ENCODE data around the gene DNAJB11. TPM values are rescaled to one million over a fixed set of nuclear protein-coding genes. Genes with fewer than 3 reads are reported as not detected.
A peak's percentile ranks its signal among the peaks of the same experiment; 100 is the strongest.

The DNAJB11 gene
- total RNA-seq, 1 experiment from 2014 or later, result 54.3 TPM

- no TSS peak for BruUV-seq (replicated peaks)
- intact Hi-C loops (cut with micrococcal nuclease), result loop anchor here (1.0 to 5.0 kb wide), 3 partner anchors 360 to 1097 kb away; no protein-coding TSS in a partner anchor
- H3K9me2 ChIP-seq (ENCODE audit: insufficient read depth), result no peaks in the 10 kb centered on the region
- peak overlapping the region; percentile 44 for H3K9ac ChIP-seq (ENCODE audit: low read length)
- POLR2A ChIA-PET, result interaction anchor here (1.7 to 2.4 kb wide), 2 partner anchors 47 to 166 kb away, joined by 4 to 11 read pairs; partner anchors contain the start of genes DNAJB11 and EIF4A2
- peak overlapping the region; percentile 41 to 55 for H3K4me3 ChIP-seq (replicated peaks in 1 of 2; ENCODE audit: low read depth in 1 of 2, low read length in 2 of 2)
- H3K79me2 ChIP-seq (ENCODE audit: insufficient read depth, low read length), result no peaks in the 10 kb centered on the region
- H3K36me3 ChIP-seq (ENCODE audit: control insufficient read depth in 1 of 2, insufficient read depth in 2 of 2, low read length in 2 of 2), result no peaks in the 10 kb centered on the region
- peaks cover 2 to 21% of the 10 kb centered on the region in 2 experiments; a peak in 2 of 4 replicates for H3K4me1 ChIP-seq (ENCODE audit: control insufficient read depth in 1 of 2, insufficient read depth in 2 of 2, low read length in 2 of 2)
- RAD21 ChIA-PET (ENCODE audit: low non-redundant PET in 1 of 2, low total read pairs in 2 of 2, uncharacterized antibody in 2 of 2, unreplicated experiment in 2 of 2), result interaction anchor here (0.9 to 1.2 kb wide), 4 partner anchors 28 to 204 kb away, joined by 3 to 4 read pairs (median 3); partner anchors contain the start of gene DNAJB11 (in 1 of the 2)
- peak; percentile 94 for TF ChIP-seq RAD21 (IDR thresholded peaks at IDR 0.05; ENCODE audit: low read depth)
- TF ChIP-seq, protein P1, sequence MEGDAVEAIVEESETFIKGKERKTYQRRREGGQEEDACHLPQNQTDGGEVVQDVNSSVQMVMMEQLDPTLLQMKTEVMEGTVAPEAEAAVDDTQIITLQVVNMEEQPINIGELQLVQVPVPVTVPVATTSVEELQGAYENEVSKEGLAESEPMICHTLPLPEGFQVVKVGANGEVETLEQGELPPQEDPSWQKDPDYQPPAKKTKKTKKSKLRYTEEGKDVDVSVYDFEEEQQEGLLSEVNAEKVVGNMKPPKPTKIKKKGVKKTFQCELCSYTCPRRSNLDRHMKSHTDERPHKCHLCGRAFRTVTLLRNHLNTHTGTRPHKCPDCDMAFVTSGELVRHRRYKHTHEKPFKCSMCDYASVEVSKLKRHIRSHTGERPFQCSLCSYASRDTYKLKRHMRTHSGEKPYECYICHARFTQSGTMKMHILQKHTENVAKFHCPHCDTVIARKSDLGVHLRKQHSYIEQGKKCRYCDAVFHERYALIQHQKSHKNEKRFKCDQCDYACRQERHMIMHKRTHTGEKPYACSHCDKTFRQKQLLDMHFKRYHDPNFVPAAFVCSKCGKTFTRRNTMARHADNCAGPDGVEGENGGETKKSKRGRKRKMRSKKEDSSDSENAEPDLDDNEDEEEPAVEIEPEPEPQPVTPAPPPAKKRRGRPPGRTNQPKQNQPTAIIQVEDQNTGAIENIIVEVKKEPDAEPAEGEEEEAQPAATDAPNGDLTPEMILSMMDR (IDR thresholded peaks at IDR 0.05 in 2 of 3, conservative IDR thresholded peaks at IDR 0.05 in 1 of 3; ENCODE audit: borderline replicate concordance in 1 of 3, insufficient read depth in 1 of 3, low read depth in 2 of 3, low read length in 2 of 3), result peak; percentile 77 to 94 (median 91)
- TF ChIP-seq JUND (IDR thresholded peaks at IDR 0.05), result no peak
- TF ChIP-seq TCF7L2 (IDR thresholded peaks at IDR 0.05; ENCODE audit: borderline replicate concordance, extremely low read depth, insufficient read depth, insufficient read length), result no peak
- no peak for TF ChIP-seq EZH2phosphoT487 (IDR thresholded peaks at IDR 0.05; ENCODE audit: borderline replicate concordance)
- no peak for TF ChIP-seq FOSL1 (IDR thresholded peaks at IDR 0.05; ENCODE audit: low read depth)
- TF ChIP-seq ZNF274 (IDR thresholded peaks at IDR 0.05; ENCODE audit: low read depth, low read length), result no peak
- no peak for TF ChIP-seq ELF1 (IDR thresholded peaks at IDR 0.05; ENCODE audit: borderline replicate concordance, low read depth)
- no peak for TF ChIP-seq REST (IDR thresholded peaks at IDR 0.05; ENCODE audit: low read depth)
- no peak for TF ChIP-seq EGR1 (IDR thresholded peaks at IDR 0.05; ENCODE audit: low read depth)
- TF ChIP-seq SIN3A (IDR thresholded peaks at IDR 0.05; ENCODE audit: low read depth), result no peak
- no peak for TF ChIP-seq CEBPB (IDR thresholded peaks at IDR 0.05; ENCODE audit: low read depth)
- peak; percentile 39 for TF ChIP-seq POLR2AphosphoS5 (IDR thresholded peaks at IDR 0.05; ENCODE audit: low read depth, low read length)
- peak; percentile 63; the same call in 1 of the 2 replicates for TF ChIP-seq MAX (IDR thresholded peaks at IDR 0.05)
- no peak for TF ChIP-seq SRF (IDR thresholded peaks at IDR 0.05; ENCODE audit: low read depth)
- no peak for TF ChIP-seq CBX3 (IDR thresholded peaks at IDR 0.05; ENCODE audit: low read depth)
- peak; percentile 83 for TF ChIP-seq YY1 (IDR thresholded peaks at IDR 0.05; ENCODE audit: extremely low read depth, insufficient replicate concordance, low read depth, low read length)
- no peaks in the 10 kb centered on the region for H4K20me1 ChIP-seq (ENCODE audit: insufficient read depth)
- CTCF ChIA-PET, result interaction anchor here (0.6 to 8.4 kb wide), 28 partner anchors 9 to 958 kb away, joined by 3 to 64 read pairs (median 5); partner anchors contain the start of genes DNAJB11 and TBCCD1
- ATAC-seq (peak; percentile 98), DNase-seq (ENCODE audit: low read depth, low spot score) (peak; percentile 66)
- peak overlapping the region; percentile 87 for H3K4me2 ChIP-seq (ENCODE audit: low read length)
- H3K27me3 ChIP-seq (ENCODE audit: insufficient read depth, low read length), result no peaks in the 10 kb centered on the region
- no peaks in the 10 kb centered on the region for H3K9me3 ChIP-seq (ENCODE audit: control insufficient read depth in 1 of 2, insufficient read depth in 1 of 2, low read depth in 1 of 2, low read length in 2 of 2)
- no peak overlapping the region for H3K27ac ChIP-seq (ENCODE audit: low read depth, low read length)
- H2AFZ ChIP-seq (ENCODE audit: low read depth, low read length, poor library complexity, severe bottlenecking), result peak overlapping the region; percentile 47
Observed at GRCh38 chr3:186617036-186617946, 46.8 kb downstream of the DNAJB11 start.

Data from HCT116 (cell line).